Measurements from ENCODE around the gene CDH4.

DNA sequence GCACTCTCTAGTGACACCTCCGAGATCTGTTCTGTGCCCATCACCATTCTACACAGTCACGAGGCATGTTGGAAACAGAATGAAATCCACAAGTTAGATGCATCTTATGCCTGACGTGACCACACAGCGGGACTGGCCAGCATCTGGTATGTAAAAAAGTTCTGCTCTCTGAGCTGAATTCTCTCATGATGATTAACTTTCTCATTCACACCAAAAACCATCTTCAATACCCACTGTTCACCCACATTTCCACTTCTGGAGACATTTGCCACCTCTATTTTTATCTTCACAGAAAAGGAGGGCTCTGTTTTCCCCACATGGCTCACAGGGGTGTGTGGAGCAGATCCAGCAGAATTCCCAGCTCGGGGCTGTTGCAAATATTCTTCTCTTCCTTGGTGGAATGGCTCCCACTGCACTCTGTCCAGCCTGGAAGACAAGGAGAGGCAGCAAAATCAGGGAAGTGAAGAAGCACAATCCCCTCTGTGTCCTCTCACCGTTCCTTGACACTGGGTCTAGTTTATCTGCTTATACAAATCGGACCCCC, 510.2 kb downstream of the CDH4 start:
- TF ChIP-seq CTCF (conservative IDR thresholded peaks at IDR 0.05) (no peak), EZH2 (IDR thresholded peaks at IDR 0.05; ENCODE audit: low read depth) (no peak)
